HG03378 (cell line): ENCODE measurements around the gene MAVS.
"Not testable (repeated sequence)": the region's sequence is repeated elsewhere in the genome, so short reads cannot be mapped to it uniquely, and the experiment has no call there.

Source experiments
- ATAC-seq: cut with Tn5 transposase; IDR thresholded peaks from one replicate; pipeline ENCODE4 v1.9.1; 2021; ENCODE audit warnings: mild to moderate bottlenecking, moderate library complexity; ENCODE audit not compliant: unreplicated experiment

MAVS gene

GRCh38 chr20:3885715-3886114 is 39.1 kb downstream of the MAVS start:
- ATAC-seq = no peak

DNA sequence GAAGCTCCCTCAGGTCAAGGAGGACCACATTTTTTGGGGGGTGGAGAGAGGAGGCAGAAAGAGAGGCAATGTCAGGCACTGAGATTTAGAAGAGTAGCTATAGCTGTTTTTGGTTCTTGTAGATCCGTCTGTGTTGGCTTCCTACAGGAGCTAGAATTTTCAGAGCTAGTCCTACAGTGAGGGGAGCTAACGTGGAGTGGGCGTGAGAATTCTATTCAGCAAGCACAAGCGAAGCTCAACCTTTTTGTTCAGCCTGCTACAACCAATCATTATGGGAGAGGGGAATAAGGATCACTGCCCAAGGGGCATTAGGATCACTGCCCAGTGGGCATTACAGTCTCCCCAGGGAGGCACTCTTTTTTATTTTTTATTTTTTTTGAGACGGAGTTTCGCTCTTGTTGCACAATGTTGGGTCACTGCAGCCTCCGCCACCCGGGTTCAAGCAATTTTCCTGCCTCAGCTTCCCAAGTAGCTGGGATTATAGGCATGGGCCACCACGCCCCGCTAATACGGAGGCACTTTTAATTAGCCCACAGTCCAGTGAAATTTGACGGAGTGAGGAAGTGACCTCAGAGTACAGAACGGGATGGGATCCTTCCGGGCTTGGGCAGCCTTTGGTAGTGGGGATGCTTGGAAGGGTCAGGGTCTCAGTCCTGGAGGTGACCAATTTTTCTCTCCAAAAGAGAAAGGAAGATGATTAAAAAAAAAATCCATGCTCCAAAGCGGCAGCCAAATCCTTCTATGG is 41.4 kb downstream of the MAVS start:
- ATAC-seq = no peak

GRCh38 chr20:3888622-3889488 is 42.2 kb downstream of the MAVS start, which contains the start of gene PANK2:
Gene PANK2 (plus strand): TSS chr20:3889387.
- peak; percentile 84 for ATAC-seq

GRCh38 chr20:3889489-3890397 is 43.1 kb downstream of the MAVS start:
- ATAC-seq = no peak

- ATAC-seq = no peak
Observed at GRCh38 chr20:3890398-3890751, 43.7 kb downstream of the MAVS start.

- ATAC-seq = no peak
Observed at GRCh38 chr20:3890999-3891929, 44.6 kb downstream of the MAVS start.

- ATAC-seq = no peak
Observed at GRCh38 chr20:3894796-3895195, 48.2 kb downstream of the MAVS start.

- ATAC-seq = no peak
Observed at GRCh38 chr20:3896302-3896701, 49.7 kb downstream of the MAVS start.

DNA sequence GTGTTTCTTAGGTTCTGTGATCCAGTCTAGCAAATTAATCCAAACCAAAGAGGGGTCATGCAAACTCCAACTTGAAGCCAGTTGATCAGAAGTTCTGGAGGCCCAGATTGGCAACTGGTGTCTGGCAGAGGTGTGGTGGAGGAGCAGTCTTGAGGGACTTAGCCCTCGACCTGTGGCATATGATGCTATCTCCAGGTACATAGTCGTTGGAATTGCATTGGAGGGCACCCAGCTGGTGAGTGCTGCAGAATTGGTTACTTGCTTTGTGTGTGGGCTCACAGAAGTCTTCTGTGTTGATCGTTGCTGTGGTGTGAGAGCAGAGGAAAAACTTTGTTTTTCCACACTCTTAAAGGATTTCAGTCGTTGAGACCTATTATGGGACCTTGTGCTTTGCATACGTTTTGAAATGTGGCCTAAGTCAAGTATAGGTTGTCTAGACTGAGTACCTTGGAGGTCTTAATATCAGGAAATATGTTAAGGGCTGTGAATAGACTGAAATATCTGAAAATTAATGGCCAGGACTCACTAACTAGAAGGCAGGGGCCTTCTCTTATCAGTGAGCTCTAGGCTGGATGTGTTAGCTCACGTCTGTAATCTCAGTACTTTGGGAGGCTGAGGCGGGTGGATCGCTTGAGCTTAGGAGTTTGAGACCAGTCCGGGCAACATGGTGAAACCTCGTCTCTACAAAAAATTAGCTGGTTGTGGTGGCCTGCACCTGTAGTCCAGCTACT is 50.4 kb downstream of the MAVS start:
- ATAC-seq = no peak

- ATAC-seq = not testable (repeated sequence)
Observed at GRCh38 chr20:3898181-3898580, 51.5 kb downstream of the MAVS start.

DNA sequence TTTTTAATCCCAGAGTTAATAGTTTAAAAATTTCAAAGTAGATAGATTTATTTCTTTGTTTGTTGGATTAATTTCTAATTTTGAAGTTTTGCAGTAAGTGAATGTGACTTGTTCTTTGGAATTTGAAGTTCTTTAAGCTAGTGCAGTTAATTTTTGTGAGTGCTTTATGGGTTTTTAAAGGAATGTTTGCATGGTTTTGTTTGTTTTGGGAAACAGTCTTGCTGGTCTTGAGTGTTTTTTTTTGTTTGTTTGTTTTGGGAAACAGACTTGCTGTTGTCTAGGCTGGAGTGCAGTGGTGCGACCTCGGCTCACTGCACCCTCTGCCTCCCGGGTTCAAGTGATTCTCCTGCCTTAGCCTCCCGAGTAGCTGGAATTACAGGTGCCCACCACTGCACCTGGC is 52.0 kb downstream of the MAVS start:
- ATAC-seq = no peak

DNA sequence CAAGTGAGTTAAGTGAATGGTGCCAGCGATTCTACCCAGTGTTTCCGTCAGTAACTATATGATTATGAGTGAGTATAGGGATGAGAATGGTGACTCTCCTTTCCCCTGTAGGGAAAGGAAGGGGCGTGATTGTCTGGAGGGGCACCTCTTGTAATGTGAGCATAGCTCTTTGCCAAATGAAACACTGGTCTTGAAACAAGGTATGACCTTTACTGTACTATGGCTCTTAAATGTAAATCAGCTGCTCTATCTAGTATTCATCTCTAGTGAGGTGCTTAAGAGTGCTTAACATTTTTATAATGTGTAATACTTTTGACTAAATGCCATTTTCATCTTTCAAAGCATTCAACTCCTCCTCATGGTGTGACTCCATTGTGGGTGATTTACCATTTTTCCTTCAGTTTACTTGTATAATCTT is 53.6 kb downstream of the MAVS start:
- no peak for ATAC-seq

- no peak for ATAC-seq
Observed at GRCh38 chr20:3901028-3901705, 54.5 kb downstream of the MAVS start.

DNA sequence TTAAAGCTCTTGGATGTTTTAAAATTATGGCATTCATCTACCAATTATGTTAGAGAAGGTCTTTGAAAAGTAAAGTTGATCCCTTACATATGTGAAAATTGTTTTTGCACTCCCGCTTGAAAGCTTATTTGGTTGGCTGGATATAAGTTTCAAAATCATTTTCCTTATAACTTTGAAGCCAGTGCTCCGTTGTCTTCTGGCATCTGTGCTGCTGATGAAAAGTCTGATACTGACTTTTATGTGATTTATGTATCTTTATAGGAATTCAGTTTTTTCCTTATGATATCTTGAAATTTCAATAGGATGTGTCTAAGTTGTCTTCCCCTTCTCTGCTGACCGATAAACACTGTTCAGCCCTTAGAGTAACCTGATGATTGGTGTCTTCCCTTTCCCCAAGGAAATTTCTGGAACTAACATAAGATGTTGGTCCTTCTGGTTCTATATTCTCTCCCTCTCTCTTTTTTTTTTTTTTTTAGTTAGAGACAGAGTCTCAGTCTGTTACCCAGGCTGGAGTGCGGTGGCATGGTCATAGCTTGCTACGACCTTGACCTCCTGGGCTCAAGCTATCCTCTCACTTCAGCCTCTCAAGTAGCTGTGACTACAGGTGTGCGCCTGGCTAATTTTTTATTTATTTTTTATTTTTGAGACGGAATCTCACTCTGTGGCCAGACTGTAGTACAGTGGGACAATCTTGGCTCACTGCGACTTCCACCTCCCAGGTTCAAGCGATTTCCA is 55.2 kb downstream of the MAVS start:
- ATAC-seq = no peak

DNA sequence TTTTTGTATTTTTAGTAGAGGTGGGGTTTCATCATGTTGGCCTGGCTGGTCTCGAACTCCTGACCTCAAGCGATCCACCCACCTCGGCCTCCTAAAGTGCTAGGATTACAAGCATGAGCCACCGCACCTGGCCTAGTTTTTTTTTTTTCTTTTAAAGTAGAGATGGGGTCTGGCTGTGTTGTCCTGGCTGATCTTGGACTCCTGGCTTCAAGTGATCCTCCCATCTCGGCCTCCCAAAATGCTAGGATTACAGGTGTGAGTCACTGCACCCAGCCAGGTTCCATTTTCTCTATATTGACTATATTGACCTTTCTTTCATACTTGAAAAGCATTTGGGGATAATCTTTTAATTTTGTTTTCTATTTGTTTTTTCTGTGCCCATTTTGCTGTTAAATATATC is 55.8 kb downstream of the MAVS start:
- no peak for ATAC-seq

GRCh38 chr20:3904224-3904623 is 57.6 kb downstream of the MAVS start:
- no peak for ATAC-seq

DNA sequence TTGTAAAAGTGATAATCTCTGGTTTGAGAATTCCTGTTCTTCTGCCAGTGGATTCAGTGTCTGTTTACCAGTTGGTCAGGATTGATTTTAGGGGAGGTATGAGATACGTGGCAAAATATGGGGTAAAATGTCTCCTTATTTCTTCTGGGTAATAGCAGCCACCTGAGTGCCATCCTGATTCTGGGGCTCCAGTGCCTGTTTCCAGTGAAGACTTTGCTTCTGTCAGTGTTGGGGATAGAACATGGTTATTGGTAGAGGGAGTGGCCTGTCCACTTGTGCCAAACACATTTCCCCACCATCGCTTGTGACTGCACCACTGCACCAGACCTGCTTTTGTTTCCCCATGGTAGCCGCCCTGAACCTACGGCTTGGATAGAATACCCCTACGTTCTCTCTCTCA is 58.2 kb downstream of the MAVS start:
- ATAC-seq = no peak
